ENCODE data around the gene DNASE1.

DNASE1 gene

GRCh38 chr16:3681206-3681605 is 26.7 kb downstream of the DNASE1 start:
- no peak overlapping the region for H3K4me3 ChIP-seq (ENCODE audit: low read length in 2 of 2)
- peaks cover 34 to 36% of the 10 kb centered on the region in 2 donors for H3K36me3 ChIP-seq (ENCODE audit: control insufficient read depth in 2 of 2, insufficient read depth in 2 of 2, low read length in 2 of 2)
- H3K4me1 ChIP-seq (ENCODE audit: control insufficient read depth, insufficient read depth, low read length), result no peaks in the 10 kb centered on the region
- H3K9ac ChIP-seq (ENCODE audit: low read length in 2 of 2), result no peak overlapping the region
- no peaks in the 10 kb centered on the region for H3K9me3 ChIP-seq (ENCODE audit: control insufficient read depth in 2 of 2, low read length in 2 of 2)
- H3K27ac ChIP-seq (ENCODE audit: low read length), result no peak overlapping the region
- no peaks in the 10 kb centered on the region for H3K27me3 ChIP-seq (ENCODE audit: control insufficient read depth in 1 of 2, insufficient read depth in 2 of 2, low read length in 2 of 2)

GRCh38 chr16:3687021-3687420 is 32.5 kb downstream of the DNASE1 start:
- Histone ChIP-seq H3K36me3 (ENCODE audit: control insufficient read depth in 2 of 2, insufficient read depth in 2 of 2, low read length in 2 of 2) (peaks cover 20 to 30% of the 10 kb centered on the region in 2 donors), H3K4me3 (ENCODE audit: low read length in 2 of 2) (no peak overlapping the region), H3K9me3 (ENCODE audit: control insufficient read depth in 2 of 2, low read length in 2 of 2) (no peaks in the 10 kb centered on the region), H3K27ac (ENCODE audit: low read length) (no peak overlapping the region), H3K27me3 (ENCODE audit: control insufficient read depth in 1 of 2, insufficient read depth in 2 of 2, low read length in 2 of 2) (no peaks in the 10 kb centered on the region), H3K4me1 (ENCODE audit: control insufficient read depth, insufficient read depth, low read length) (peaks cover 14% of the 10 kb centered on the region), H3K9ac (ENCODE audit: low read length in 2 of 2) (no peak overlapping the region)

GRCh38 chr16:3687792-3688191 is 33.3 kb downstream of the DNASE1 start:
- Histone ChIP-seq H3K27ac (ENCODE audit: low read length) (no peak overlapping the region), H3K9ac (ENCODE audit: low read length in 2 of 2) (no peak overlapping the region), H3K4me1 (ENCODE audit: control insufficient read depth, insufficient read depth, low read length) (peaks cover 14% of the 10 kb centered on the region), H3K9me3 (ENCODE audit: control insufficient read depth in 2 of 2, low read length in 2 of 2) (no peaks in the 10 kb centered on the region), H3K36me3 (ENCODE audit: control insufficient read depth in 2 of 2, insufficient read depth in 2 of 2, low read length in 2 of 2) (peaks cover 20 to 28% of the 10 kb centered on the region in 2 donors), H3K4me3 (ENCODE audit: low read length in 2 of 2) (no peak overlapping the region), H3K27me3 (ENCODE audit: control insufficient read depth in 1 of 2, insufficient read depth in 2 of 2, low read length in 2 of 2) (no peaks in the 10 kb centered on the region)

- H3K27ac ChIP-seq (ENCODE audit: low read length), result peak overlapping the region; percentile 46
- no peak overlapping the region for H3K4me3 ChIP-seq (ENCODE audit: low read length in 2 of 2)
- peaks cover 18 to 30% of the 10 kb centered on the region in 2 donors for H3K36me3 ChIP-seq (ENCODE audit: control insufficient read depth in 2 of 2, insufficient read depth in 2 of 2, low read length in 2 of 2)
- H3K27me3 ChIP-seq (ENCODE audit: control insufficient read depth in 1 of 2, insufficient read depth in 2 of 2, low read length in 2 of 2), result no peaks in the 10 kb centered on the region
- no peak overlapping the region for H3K9ac ChIP-seq (ENCODE audit: low read length in 2 of 2)
- peaks cover 14% of the 10 kb centered on the region for H3K4me1 ChIP-seq (ENCODE audit: control insufficient read depth, insufficient read depth, low read length)
- no peaks in the 10 kb centered on the region for H3K9me3 ChIP-seq (ENCODE audit: control insufficient read depth in 2 of 2, low read length in 2 of 2)
These were observed 35.2 kb downstream of the DNASE1 start for GRCh38 chr16:3689731-3690130.

- Histone ChIP-seq H3K4me1 (ENCODE audit: control insufficient read depth, insufficient read depth, low read length) (peaks cover 14% of the 10 kb centered on the region), H3K27me3 (ENCODE audit: control insufficient read depth in 1 of 2, insufficient read depth in 2 of 2, low read length in 2 of 2) (no peaks in the 10 kb centered on the region), H3K9ac (ENCODE audit: low read length in 2 of 2) (peak overlapping the region; percentile 7 to 73), H3K27ac (ENCODE audit: low read length) (peak overlapping the region; percentile 46), H3K9me3 (ENCODE audit: control insufficient read depth in 2 of 2, low read length in 2 of 2) (no peaks in the 10 kb centered on the region), H3K4me3 (ENCODE audit: low read length in 2 of 2) (peak overlapping the region; percentile 70 to 74), H3K36me3 (ENCODE audit: control insufficient read depth in 2 of 2, insufficient read depth in 2 of 2, low read length in 2 of 2) (peaks cover 11 to 23% of the 10 kb centered on the region in 2 donors)
These were observed 36.0 kb downstream of the DNASE1 start for GRCh38 chr16:3690470-3690928.

GRCh38 chr16:3690980-3691720 is 36.7 kb downstream of the DNASE1 start:
- H3K27ac ChIP-seq (ENCODE audit: low read length), result peak overlapping the region; percentile 46
- H3K4me3 ChIP-seq (ENCODE audit: low read length in 2 of 2), result peak overlapping the region; percentile 70 to 74
- peaks cover 14% of the 10 kb centered on the region for H3K4me1 ChIP-seq (ENCODE audit: control insufficient read depth, insufficient read depth, low read length)
- H3K27me3 ChIP-seq (ENCODE audit: control insufficient read depth in 1 of 2, insufficient read depth in 2 of 2, low read length in 2 of 2), result no peaks in the 10 kb centered on the region
- peak overlapping the region; percentile 7 to 73 for H3K9ac ChIP-seq (ENCODE audit: low read length in 2 of 2)
- H3K36me3 ChIP-seq (ENCODE audit: control insufficient read depth in 2 of 2, insufficient read depth in 2 of 2, low read length in 2 of 2), result peaks cover 4 to 17% of the 10 kb centered on the region in 2 donors
- H3K9me3 ChIP-seq (ENCODE audit: control insufficient read depth in 2 of 2, low read length in 2 of 2), result no peaks in the 10 kb centered on the region

- Histone ChIP-seq H3K36me3 (ENCODE audit: control insufficient read depth in 2 of 2, insufficient read depth in 2 of 2, low read length in 2 of 2) (peaks cover 4 to 13% of the 10 kb centered on the region in 2 donors), H3K4me3 (ENCODE audit: low read length in 2 of 2) (no peak overlapping the region), H3K4me1 (ENCODE audit: control insufficient read depth, insufficient read depth, low read length) (peaks cover 14% of the 10 kb centered on the region), H3K9me3 (ENCODE audit: control insufficient read depth in 2 of 2, low read length in 2 of 2) (no peaks in the 10 kb centered on the region), H3K9ac (ENCODE audit: low read length in 2 of 2) (no peak overlapping the region), H3K27me3 (ENCODE audit: control insufficient read depth in 1 of 2, insufficient read depth in 2 of 2, low read length in 2 of 2) (no peaks in the 10 kb centered on the region), H3K27ac (ENCODE audit: low read length) (no peak overlapping the region)
These were observed 37.3 kb downstream of the DNASE1 start for GRCh38 chr16:3691761-3692160.

GRCh38 chr16:3694051-3694450 is 39.6 kb downstream of the DNASE1 start:
- Histone ChIP-seq H3K4me3 (ENCODE audit: low read length in 2 of 2) (no peak overlapping the region), H3K9ac (ENCODE audit: low read length in 2 of 2) (no peak overlapping the region), H3K36me3 (ENCODE audit: control insufficient read depth in 2 of 2, insufficient read depth in 2 of 2, low read length in 2 of 2) (peaks cover 0 to 2% of the 10 kb centered on the region in 2 donors), H3K4me1 (ENCODE audit: control insufficient read depth, insufficient read depth, low read length) (peaks cover 14% of the 10 kb centered on the region), H3K27me3 (ENCODE audit: control insufficient read depth in 1 of 2, insufficient read depth in 2 of 2, low read length in 2 of 2) (no peaks in the 10 kb centered on the region), H3K27ac (ENCODE audit: low read length) (no peak overlapping the region), H3K9me3 (ENCODE audit: control insufficient read depth in 2 of 2, low read length in 2 of 2) (no peaks in the 10 kb centered on the region)

GRCh38 chr16:3695610-3696369 is 41.3 kb downstream of the DNASE1 start:
- no peaks in the 10 kb centered on the region for H3K27me3 ChIP-seq (ENCODE audit: control insufficient read depth in 1 of 2, insufficient read depth in 2 of 2, low read length in 2 of 2)
- H3K27ac ChIP-seq (ENCODE audit: low read length), result no peak overlapping the region
- H3K9ac ChIP-seq (ENCODE audit: low read length in 2 of 2), result no peak overlapping the region
- peaks cover 0 to 2% of the 10 kb centered on the region in 2 donors for H3K36me3 ChIP-seq (ENCODE audit: control insufficient read depth in 2 of 2, insufficient read depth in 2 of 2, low read length in 2 of 2)
- H3K4me1 ChIP-seq (ENCODE audit: control insufficient read depth, insufficient read depth, low read length), result peaks cover 3% of the 10 kb centered on the region
- H3K9me3 ChIP-seq (ENCODE audit: control insufficient read depth in 2 of 2, low read length in 2 of 2), result no peaks in the 10 kb centered on the region
- H3K4me3 ChIP-seq (ENCODE audit: low read length in 2 of 2), result no peak overlapping the region

- H3K4me3 ChIP-seq (ENCODE audit: low read length in 2 of 2), result no peak overlapping the region
- H3K4me1 ChIP-seq (ENCODE audit: control insufficient read depth, insufficient read depth, low read length), result no peaks in the 10 kb centered on the region
- no peaks in the 10 kb centered on the region for H3K9me3 ChIP-seq (ENCODE audit: control insufficient read depth in 2 of 2, low read length in 2 of 2)
- no peaks in the 10 kb centered on the region for H3K27me3 ChIP-seq (ENCODE audit: control insufficient read depth in 1 of 2, insufficient read depth in 2 of 2, low read length in 2 of 2)
- H3K36me3 ChIP-seq (ENCODE audit: control insufficient read depth in 2 of 2, insufficient read depth in 2 of 2, low read length in 2 of 2), result peaks cover 0 to 2% of the 10 kb centered on the region in 2 donors
- H3K27ac ChIP-seq (ENCODE audit: low read length), result no peak overlapping the region
- no peak overlapping the region for H3K9ac ChIP-seq (ENCODE audit: low read length in 2 of 2)
These were observed 42.1 kb downstream of the DNASE1 start for GRCh38 chr16:3696425-3697218.

All from stomach smooth muscle (tissue), 2 donors.